ENCODE measurements around the gene MALAT1. TPM values are rescaled to one million over a fixed set of nuclear protein-coding genes. Genes with fewer than 3 reads are reported as not detected.

Gene MALAT1
- total and polyA plus RNA-seq, 2 of the 13 experiments (the other 11 are each of a cell fraction or from before 2014, with no cell fraction given), result 143 to 1,237 TPM

GRCh38 chr11:65486570-65487466, 12.0 kb upstream of the MALAT1 start (continued):
- TF ChIP-seq, protein P1, sequence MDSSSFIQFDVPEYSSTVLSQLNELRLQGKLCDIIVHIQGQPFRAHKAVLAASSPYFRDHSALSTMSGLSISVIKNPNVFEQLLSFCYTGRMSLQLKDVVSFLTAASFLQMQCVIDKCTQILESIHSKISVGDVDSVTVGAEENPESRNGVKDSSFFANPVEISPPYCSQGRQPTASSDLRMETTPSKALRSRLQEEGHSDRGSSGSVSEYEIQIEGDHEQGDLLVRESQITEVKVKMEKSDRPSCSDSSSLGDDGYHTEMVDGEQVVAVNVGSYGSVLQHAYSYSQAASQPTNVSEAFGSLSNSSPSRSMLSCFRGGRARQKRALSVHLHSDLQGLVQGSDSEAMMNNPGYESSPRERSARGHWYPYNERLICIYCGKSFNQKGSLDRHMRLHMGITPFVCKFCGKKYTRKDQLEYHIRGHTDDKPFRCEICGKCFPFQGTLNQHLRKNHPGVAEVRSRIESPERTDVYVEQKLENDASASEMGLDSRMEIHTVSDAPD (CRISPR knock-in tag; IDR thresholded peaks at IDR 0.05), result no peak
- TF ChIP-seq HNF1B (CRISPR knock-in tag; IDR thresholded peaks at IDR 0.05) (0 out of 2 replicates have a peak, but pooled peaks have one; percentile 19), DPF2 (CRISPR knock-in tag; IDR thresholded peaks at IDR 0.05; ENCODE audit: borderline replicate concordance, low read depth) (no peak), ZNF30 (CRISPR knock-in tag; IDR thresholded peaks at IDR 0.05) (no peak)

- WGBS (ENCODE audit: low lambda C conversion rate), result 3% methylated on average over 6 of the region's 17 CpGs
- H3K4me3 ChIP-seq (replicated peaks in 1 of 3; ENCODE audit: insufficient read depth in 1 of 3, low read depth in 2 of 3, low read length in 3 of 3), result peak overlapping the region; percentile 41 to 72 (median 56)
- TF ChIP-seq ZNF749 (CRISPR knock-in tag; IDR thresholded peaks at IDR 0.05; ENCODE audit: borderline replicate concordance) (no peak), FOXO1 (CRISPR knock-in tag; IDR thresholded peaks at IDR 0.05) (peak; percentile 61), CHCHD3 (CRISPR knock-in tag; IDR thresholded peaks at IDR 0.05) (no peak), FOSL2 (CRISPR knock-in tag; IDR thresholded peaks at IDR 0.05) (no peak; the same call in 1 of the 2 replicates), ZFP37 (CRISPR knock-in tag; IDR thresholded peaks at IDR 0.05; ENCODE audit: borderline replicate concordance) (no peak), NFIC (IDR thresholded peaks at IDR 0.05; ENCODE audit: low read length) (no peak), ZNF619 (CRISPR knock-in tag; IDR thresholded peaks at IDR 0.05) (no peak), ARID3A (IDR thresholded peaks at IDR 0.05; ENCODE audit: low read depth, low read length) (no peak), NCOA5 (CRISPR knock-in tag; IDR thresholded peaks at IDR 0.05) (no peak)
Observed at GRCh38 chr11:65487467-65488272, 11.2 kb upstream of the MALAT1 start.

More at GRCh38 chr11:65487467-65488272, 11.2 kb upstream of the MALAT1 start:
- no peaks in the 10 kb centered on the region for H3K9me3 ChIP-seq (ENCODE audit: low read length)
- in situ Hi-C loops (cut with HindIII; ENCODE audit: extremely low pct_ligation_motif_present, low pct_unique_long_range_greater_than_20kb), result no loop called here
- peak overlapping the region; percentile 89 for H3K9ac ChIP-seq (ENCODE audit: insufficient read depth, low read depth, low read length)
- no peaks in the 10 kb centered on the region for H4K20me1 ChIP-seq (ENCODE audit: insufficient read depth, low read length)
- no peak overlapping the region for H2AFZ ChIP-seq (ENCODE audit: low read length)
- CTCF ChIA-PET (ENCODE audit: low intra/inter-chr PET ratio, low total read pairs), result interaction anchor here (1.6 kb wide), 1 partner anchor 11 kb away, joined by 3 read pairs; the partner anchor contains the start of gene MALAT1
- POLR2A ChIA-PET, result interaction anchor here (1.3 to 27.3 kb wide), 7 partner anchors 14 to 104 kb away, joined by 3 to 1590 read pairs (median 94); partner anchors contain the start of genes MALAT1 and NEAT1
- no peaks in the 10 kb centered on the region for H3K27me3 ChIP-seq (ENCODE audit: control insufficient read depth in 1 of 2, insufficient read depth in 2 of 2, low read length in 2 of 2)
- peak overlapping the region; percentile 88 for H3K27ac ChIP-seq (ENCODE audit: extremely low read length, insufficient read depth, low read length)
- H3K4me1 ChIP-seq (ENCODE audit: insufficient read depth, low read length), result peaks cover 83% of the 10 kb centered on the region
- H3K36me3 ChIP-seq (replicated peaks in 1 of 2; ENCODE audit: control insufficient read depth in 1 of 2, insufficient read depth in 2 of 2, low read length in 2 of 2), result no peaks in the 10 kb centered on the region
- peak; percentile 99 for DNase-seq (ENCODE audit: low spot score)
- FAIRE-seq, result peak; percentile 99
- H3K4me2 ChIP-seq (ENCODE audit: low read depth, low read length), result peak overlapping the region; percentile 91
- BruUV-seq (replicated peaks), result no TSS peak
- H3K79me2 ChIP-seq (ENCODE audit: insufficient read depth, low read length), result no peaks in the 10 kb centered on the region
- ATAC-seq, result peak; percentile 64
- intact Hi-C loops (cut with micrococcal nuclease; ENCODE audit: unreplicated experiment), result loop anchor here (1.0 kb wide), 1 partner anchor 10 kb away; no protein-coding TSS in a partner anchor

Data from HepG2 (cell line).